ENCODE results near the gene USP24.

USP24 gene

DNA sequence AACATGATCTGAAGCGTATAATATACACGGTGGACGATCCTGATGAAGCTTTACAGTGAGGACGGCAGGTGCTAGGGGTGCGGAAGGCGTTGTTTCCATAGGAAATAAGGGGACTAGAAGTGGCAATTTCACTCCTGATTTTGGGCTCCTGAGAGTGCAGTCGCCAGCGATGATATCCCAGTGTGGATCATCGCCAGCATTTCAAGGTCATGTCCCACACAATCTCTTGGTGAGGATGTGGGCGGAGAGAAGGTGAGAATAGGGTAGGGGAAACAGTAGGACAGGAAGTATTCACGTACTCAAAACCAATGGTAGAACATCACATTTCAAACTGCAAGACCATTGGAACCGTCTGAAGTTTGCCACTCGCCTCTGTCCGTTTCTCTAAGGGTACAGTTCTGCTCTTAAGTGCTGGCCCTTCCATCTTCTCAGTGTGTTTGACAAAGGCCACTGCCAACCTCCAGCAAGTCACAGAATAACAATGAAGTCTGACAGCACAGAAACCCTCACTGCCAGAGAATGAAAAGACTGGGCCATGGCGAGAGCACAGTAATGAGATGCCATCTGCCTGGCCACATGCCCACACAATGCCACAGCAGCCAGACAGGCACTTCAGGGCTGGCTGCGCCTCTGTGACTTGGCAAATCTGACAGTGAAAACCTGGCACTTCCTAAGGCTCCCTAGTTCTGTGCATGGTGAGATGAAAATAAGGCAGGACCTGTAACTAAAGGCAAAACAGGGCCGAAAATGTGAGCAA, 148.0 kb downstream of the USP24 start:
- no peak for DNase-seq (ENCODE audit: low read depth)

DNA sequence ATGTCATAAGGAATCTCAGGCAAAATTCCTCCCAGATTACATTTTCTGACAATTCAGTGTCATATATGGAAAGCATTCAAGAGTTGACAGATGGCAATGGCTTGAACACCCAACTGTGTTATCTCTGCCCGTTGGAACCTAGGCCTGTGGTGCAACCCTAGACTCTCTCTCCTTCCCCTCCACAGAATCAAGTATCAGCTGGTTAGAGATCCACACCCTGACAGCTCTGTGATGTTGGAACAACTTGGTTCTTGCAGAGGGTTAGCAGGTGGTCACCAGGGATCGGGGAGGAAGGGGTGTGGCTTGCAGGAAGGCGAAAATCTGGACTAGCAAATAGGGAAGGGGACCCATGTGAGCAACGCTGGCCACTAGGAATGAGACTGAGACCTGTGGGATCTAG, 149.5 kb downstream of the USP24 start:
- DNase-seq (ENCODE audit: low read depth): no peak

DNA sequence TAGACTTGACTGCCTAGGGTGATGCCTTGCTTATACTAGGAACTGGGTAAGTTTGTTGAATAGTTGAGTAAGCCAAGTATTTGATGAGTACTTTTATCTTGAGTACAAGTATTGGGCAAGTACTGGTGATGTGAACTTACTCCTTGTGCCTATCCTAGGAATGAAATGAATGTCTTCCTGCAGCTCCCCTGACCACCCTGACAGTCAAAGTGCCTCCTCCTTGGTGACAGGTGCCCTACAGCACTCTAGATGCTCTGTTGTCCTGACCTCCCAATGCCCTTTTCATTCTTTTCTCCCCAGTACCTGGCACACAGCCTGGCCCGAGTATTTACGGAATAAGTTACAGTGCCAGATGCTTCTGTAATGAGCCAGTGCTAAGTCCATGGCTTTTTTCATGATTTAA, 150.3 kb downstream of the USP24 start:
- no peak for DNase-seq (ENCODE audit: low read depth)

DNA sequence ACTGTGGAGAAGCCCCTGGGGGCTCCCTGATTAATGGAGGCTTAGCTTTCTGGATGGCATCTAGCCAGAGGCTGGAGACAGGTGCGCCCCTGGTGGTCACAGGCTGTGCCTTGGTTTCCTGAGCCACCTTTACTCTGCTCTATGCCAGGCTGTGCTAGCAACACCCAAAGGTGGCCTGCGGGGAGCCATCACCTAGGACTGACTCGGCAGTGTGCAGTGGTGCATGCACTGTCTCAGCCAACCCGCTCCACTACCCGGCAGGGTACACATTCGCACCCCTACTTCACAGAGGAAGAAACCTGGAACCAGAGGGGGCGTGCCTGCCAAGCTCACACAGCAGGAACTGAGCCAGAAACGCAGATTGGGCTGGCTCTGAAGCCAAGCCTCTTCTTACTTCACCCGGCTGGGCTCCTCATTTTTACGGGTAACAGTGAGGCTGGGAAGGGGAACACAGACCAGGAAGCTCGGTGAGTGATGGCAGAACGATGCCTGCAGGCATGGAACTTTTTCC, 151.0 kb downstream of the USP24 start:
- no peak for DNase-seq (ENCODE audit: low read depth)

DNA sequence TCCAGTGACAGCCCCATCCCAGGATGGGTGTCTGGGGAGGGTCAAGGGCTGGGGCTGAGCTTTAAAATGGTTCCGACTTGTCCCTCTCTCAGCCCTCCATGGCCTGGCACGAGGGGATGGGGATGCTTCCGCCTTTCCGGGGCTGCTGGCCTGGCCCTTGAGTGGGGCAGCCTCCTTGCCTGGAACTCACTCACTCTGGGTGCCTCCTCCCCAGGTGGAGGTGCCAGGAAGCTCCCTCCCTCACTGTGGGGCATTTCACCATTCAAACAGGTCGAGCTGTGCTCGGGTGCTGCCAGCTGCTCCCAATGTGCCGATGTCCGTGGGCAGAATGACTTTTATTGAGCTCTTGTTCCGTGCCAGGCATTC, 151.6 kb downstream of the USP24 start:
- DNase-seq (ENCODE audit: low read depth): no peak

DNA sequence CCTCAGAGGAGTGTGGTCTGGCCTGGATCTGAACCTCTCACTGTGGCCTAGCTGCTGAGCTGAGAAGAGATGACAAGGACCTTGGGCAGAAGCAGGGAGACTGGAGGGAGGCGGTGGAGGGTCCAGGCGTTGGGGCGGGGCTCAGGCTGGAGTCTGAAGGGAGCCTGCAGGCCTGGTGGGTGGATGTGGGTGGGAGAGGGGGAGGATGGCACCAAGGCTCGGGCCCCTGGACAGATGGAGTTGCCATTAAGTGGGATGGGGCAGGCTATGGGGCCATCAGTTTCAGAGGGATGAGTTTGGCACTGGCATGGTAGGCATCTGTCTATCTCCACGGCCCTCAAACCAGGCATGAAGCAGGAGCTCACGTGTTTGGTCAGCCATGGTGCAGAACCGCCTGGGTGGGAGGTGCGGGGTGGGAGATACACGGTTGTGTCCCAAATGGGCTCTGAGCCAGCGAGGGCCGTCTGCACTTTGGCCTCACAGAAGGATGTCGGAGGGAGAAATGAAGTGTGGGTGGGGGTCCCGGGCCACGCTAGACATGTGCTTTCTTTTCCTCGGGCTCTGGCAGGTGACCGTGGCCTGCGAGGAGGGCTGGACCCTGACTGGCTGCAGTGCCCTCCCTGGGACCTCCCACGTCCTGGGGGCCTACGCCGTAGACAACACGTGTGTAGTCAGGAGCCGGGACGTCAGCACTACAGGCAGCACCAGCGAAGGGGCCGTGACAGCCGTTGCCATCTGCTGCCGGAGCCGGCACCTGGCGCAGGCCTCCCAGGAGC, 152.2 kb downstream of the USP24 start:
- DNase-seq (ENCODE audit: low read depth): no peak

DNA sequence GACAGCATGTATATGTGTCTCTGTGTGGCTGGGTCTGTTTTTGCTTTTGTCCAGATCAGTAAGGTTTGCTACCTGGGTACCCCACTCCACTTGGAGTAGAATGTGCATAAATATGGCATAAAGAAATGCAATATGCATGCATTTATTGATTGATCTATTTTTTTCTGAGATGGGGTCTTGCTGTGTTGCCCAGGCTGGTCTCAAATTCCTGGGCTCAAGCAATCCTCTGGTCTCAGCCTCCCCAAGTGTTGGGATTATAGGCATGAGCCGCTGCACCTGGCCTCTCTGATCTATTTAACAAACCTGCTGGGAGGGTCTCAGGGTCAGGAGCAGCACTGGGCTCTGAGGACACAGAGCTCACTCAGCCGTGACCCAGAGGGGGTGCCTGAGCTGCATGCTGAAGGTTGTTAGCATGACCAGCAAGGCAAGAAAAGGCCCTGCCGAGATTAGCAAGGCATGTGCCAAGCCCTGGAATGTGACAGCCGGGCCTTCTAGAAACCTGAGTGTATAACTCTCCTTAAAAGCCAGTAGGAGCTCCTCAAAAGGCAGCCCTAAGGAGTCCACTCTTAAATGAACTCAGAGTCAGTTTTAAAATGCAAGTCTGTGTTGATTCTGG, 153.3 kb downstream of the USP24 start:
- DNase-seq (ENCODE audit: low read depth): no peak

DNA sequence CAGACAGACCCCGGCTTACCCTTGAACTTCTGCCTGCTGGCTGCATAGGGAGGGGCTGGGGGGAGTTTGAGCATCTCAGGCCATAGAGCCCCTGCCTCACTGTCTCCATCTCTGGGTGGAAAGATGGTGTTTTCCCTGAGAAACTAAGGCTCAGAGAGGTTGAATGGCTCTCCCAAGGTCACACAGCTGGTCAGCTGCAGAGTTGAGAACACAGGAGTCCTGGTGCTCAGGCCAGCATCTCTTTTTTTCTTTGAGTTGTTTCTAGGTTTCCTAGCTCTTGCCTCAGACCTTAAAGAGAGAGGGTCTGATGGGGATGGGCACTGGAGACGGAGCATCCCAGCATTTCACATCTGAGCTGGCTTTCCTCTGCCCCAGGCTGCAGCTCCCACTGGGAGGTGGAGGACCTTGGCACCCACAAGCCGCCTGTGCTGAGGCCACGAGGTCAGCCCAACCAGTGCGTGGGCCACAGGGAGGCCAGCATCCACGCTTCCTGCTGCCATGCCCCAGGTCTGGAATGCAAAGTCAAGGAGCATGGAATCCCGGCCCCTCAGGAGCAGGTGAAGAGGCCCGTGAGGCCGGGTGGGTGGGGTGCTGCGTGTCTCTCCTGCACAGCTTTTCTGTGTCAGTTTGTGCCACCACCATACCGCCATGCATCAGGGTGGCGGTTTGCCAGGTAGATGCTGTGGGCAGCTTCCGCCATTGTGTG, 154.0 kb downstream of the USP24 start:
- DNase-seq (ENCODE audit: low read depth): no peak

DNA sequence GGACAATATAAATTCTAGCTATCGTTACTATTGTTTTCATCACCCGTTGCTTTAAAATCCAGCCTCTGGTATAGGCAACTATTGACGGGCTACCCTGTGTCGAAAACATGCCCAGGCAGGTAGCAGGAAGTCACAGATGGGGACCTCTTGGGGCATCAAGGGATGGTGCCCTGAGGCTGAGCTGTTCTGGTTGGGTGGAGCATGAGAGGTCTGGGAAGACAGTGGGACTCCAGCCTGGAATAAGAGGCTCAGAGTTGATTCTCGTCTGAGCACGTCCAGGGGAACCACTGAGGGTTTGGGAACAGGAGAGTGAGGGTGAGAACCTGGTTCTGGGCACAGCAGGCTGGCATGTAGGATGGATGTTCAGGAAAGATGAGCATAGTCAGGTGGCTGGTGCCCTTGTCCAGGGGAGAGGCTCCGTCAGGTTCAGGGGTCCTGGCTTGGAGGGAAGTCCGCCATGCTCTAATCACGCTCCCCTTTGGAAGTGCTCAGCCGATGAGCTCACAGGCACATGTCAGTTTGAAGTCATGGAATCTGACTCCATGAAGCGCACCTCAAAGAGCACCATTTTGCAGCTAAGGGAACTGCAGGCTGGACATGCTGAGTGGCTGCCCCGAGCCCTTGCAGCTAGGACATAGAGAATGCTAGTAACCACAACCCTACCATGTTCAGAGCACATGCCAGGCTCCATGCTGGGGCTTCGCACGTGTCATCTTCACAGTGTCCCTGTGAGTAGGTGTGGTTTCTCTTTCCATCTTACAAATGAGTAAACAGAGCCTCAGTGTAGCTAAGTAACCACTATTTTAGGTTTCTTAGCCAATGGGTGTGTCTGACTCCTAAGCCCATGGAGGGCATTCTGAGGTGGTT, 154.8 kb downstream of the USP24 start:
- DNase-seq (ENCODE audit: low read depth): no peak

DNA sequence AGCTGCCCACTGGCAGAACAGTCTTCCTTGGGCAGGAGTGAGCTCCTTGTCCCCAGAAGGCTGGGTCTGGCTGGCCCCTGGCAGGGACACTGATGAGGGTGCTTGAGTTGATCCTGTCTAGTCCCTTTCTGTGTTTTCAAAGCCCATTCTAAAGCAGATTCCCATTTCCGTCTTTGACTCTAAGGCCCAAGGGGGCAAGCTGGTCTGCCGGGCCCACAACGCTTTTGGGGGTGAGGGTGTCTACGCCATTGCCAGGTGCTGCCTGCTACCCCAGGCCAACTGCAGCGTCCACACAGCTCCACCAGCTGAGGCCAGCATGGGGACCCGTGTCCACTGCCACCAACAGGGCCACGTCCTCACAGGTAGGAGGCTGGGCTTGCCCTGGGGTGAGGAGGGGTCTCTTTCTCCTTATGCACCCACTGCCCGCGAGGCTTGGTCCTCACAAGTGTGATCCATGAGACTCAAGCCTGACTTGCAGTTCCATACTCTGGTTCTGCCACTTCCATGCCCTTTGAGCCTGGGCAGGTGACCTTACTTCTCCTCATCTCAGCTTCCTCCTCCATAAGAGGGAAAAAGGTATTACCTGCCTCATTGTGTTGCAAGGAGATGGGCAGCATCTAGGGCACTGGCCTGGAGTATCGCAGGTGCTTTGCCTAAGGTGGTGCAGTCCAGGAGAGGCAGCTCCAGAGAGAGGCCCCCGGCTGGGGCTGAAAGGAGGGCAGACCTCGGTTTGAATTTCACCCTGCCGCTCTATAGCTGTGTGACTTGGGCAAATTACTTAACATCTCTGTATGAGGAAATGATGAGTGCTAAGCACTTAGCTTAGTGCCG, 155.6 kb downstream of the USP24 start:
- no peak for DNase-seq (ENCODE audit: low read depth)

DNA sequence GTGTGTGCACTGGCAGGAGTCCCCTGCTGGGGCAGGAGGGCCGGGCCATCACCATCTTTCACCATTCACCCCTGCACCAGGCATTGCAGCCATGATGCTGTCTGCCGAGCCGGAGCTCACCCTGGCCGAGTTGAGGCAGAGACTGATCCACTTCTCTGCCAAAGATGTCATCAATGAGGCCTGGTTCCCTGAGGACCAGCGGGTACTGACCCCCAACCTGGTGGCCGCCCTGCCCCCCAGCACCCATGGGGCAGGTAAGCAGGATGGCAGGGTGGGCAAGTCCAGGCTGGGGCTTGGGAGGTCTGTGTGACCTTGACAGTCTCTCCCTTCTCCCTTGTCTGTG, 157.2 kb downstream of the USP24 start:
- no peak for DNase-seq (ENCODE audit: low read depth)

DNA sequence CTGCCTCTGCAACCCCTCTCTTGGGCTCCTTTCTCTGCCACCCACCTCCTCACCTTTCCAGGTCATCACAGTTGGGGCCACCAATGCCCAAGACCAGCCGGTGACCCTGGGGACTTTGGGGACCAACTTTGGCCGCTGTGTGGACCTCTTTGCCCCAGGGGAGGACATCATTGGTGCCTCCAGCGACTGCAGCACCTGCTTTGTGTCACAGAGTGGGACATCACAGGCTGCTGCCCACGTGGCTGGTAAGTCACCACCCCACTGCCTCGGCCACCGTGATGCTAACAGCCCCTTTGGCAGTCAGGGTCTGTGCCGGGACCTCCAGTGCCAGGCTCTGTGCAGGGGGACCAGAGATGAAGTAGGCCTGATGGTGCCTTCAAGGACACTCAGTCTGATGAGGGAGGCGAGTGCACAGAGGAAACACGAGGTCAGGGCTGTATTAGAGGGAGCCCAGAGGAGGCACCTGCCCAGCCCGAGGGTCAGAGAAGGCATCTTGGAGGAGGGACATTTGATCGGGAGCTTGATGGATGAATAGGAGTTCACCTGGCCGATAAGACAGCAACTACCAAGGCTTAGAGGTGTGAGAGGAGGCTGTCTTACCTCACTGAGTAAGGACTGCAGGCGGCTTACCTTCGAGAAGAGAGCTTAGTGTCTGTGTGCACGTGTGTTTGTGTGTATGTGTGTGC, 157.8 kb downstream of the USP24 start:
- no peak for DNase-seq (ENCODE audit: low read depth)

DNA sequence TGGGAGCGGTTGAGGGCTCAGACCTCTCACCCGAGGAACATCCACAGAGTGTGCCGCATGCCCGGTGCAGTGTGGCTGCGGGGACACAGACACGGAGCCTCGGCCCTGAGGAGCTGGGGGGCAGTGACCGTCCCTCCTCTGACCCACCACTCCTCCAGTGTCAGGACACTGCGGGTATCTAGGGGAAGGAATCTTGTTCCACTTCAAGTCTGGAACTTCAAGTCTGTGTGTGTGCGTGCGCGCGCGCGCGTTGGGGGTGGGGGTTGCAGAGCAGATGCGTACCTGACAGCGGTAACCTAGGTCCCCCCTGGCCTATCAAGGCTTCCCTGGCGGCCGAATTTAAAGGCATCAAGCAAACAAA, 158.6 kb downstream of the USP24 start:
- no peak for DNase-seq (ENCODE audit: low read depth)

DNA sequence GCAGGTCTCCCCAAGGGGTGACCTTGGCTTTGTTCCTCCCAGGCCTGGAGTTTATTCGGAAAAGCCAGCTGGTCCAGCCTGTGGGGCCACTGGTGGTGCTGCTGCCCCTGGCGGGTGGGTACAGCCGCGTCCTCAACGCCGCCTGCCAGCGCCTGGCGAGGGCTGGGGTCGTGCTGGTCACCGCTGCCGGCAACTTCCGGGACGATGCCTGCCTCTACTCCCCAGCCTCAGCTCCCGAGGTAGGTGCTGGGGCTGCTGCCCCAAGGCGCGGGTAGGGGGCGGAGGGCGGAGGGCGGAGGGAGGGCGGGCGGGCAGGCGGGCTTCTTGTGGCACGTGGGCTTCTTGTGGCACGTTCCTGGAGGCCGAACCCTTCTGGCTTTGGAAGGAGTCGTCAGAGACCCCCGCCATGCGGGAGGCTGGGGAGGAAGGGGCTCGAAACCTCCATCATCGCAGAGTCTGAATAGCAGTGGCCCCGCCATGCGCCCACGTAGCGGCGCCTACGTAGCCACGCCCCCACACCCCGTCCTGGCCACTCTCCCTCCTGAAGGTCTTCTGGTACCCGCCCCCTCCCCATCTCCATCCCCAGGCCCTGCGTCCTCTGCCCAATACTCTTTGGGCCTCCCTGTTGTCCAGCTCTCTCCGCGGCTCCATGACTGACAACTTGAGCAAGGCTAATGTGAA, 159.1 kb downstream of the USP24 start:
- no peak for DNase-seq (ENCODE audit: low read depth)

DNA sequence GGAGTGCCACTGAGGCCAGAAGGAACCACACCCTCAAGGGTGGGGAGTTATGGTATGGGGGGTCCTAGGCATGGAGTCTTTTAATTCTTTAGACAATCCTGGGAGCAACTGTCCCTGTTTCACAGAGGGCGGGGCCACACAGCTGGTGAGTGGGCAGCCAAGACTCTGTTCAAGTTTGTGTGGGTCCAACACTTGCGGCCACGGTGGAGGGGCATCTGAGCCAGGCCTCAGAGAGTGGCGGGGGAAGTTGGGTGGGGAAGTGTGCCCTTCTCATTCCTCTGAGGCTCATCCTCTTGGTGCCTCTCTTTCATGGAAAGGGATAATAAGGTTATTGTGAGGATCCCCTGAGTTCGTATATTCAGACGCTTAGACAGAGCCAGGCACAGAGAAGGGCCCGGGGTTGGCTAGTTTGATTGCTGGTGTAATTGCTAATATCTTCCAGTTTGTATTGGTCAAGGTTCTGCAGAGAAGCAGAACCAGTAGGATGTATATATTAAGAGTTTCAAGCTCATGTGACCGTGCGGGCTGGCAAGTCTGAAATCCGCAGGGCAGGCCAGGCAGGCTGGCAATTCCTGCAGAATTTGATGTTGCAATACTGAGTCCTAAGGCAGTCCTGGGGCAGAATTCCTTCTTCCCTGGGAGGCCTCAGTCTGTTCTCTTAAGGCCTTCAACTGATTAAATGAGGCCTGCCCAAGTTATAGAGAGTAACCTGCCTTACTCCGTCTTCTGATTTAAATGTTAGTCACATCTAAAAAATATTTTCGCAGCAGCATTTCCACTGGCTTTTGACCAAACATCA, 159.9 kb downstream of the USP24 start:
- no peak for DNase-seq (ENCODE audit: low read depth)

DNA sequence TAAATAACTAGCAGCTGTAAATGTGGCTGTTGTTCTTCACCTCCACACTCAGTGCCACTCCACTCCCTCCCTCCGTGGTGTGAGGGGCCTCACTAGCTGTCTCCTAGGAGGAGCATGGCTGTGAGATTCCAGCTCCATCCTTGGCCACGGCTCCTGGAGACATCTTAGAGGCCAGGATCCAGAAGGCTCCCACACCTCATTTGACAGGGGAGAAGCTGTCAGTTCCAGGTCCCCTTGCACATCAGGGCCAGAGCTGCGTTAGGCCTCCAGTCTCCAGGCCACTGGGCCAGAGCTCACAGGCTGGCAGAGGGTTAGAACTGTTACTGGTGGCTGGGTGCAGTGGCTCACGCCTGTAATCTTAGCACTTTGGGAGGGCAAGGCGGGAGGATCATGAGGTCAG, 160.8 kb downstream of the USP24 start:
- no peak for DNase-seq (ENCODE audit: low read depth)

DNA sequence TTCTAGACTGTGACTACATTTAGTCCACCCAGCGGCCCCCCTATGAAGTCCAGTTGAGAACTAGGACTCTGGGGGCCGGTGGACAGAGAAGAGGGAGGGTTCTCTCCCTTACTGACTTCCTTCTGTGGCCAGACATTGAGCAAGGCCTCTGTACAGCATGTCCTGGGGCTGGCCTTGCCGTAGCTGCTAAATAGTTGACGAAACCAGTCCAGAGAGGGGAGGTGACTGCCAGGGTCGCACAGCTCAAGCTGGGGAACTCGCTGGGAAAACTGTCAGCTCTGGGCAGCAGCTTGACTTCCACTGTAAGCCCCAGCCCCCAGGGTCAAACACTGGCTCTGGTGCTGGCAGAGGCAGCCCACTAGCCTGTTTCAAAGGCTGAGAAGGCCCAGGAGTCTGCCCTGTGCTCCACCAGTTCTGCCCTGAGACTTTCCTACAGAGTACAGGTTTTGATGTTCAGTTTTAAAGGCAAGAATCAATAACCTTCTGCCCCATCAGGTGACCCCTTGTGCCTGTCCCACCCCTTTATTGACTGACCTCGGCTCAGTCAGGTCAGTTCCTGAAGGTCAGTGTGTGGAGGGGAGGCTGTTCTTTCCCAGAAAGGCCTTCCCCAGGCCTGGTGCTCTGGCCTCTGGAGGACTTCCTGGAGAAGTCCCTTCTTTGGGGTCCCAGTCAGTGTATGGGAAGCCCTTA, 161.8 kb downstream of the USP24 start:
- DNase-seq (ENCODE audit: low read depth): no peak
